HepG2 (cell line): Measurements from ENCODE around the gene LGR6. TPM values are rescaled to one million over a fixed set of nuclear protein-coding genes. Genes with fewer than 3 reads are reported as not detected.

Experiments
- ATAC-seq: fragments of 200-7000 bp; cut with Tn5 transposase; 3 replicates; pipeline ENCODE4 v1.9.1; 2020; ENCODE audit warnings: mild to moderate bottlenecking, moderate library complexity
- BruUV-seq: library from RNA; stranded (reverse); fragments of 400-500 nt; replicated peaks from 2 replicates; lab custom pipeline; 2021; lab: Mats Ljungman, UMichigan
- CTCF ChIA-PET: fragments of 300-600 bp; formaldehyde crosslinking; extraction: SDS; loops from one replicate; lab custom pipeline; 2021; ENCODE audit warnings: low total read pairs, inconsistent platforms, low intra/inter-chr PET ratio; lab: Yijun Ruan, JAX
- POLR2A ChIA-PET: fragments of 350-600 bp; sonication (Branson Sonifier 250); formaldehyde crosslinking; loops from one replicate; lab custom pipeline; 2020; ENCODE audit warnings: antibody characterized with exemption, inconsistent platforms; lab: Yijun Ruan, JAX
- DNase-seq: peaks from one replicate; pipeline ENCODE4 v3.0.0-alpha.2; 2015; ENCODE audit warnings: low spot score
- FAIRE-seq: peaks from 3 replicates; lab custom pipeline; 2011; peaks lifted over from hg19 to GRCh38; lab: Jason Lieb, UNC
- H2AFZ ChIP-seq: one replicate; pipeline ENCODE4 v1.6.1; 2011; ENCODE audit warnings: low read length, inconsistent platforms
- H3K27ac ChIP-seq: fragments of 300-600 bp; 3 replicates; pipeline ENCODE4 v1.8.0; 2011; ENCODE audit warnings: mixed run types, mild to moderate bottlenecking, mixed read lengths, low read length, inconsistent platforms; ENCODE audit not compliant: insufficient read depth; ENCODE audit errors: extremely low read length
- H3K27me3 ChIP-seq, 2 experiments: fragments of 200-600 bp in 1 of 2; 2 replicates in 1 of 2; 3 replicates in 1 of 2; pipeline versions ENCODE4 v1.6.0 to v1.8.0; 2011; ENCODE audit warnings: low read length in 2 of 2, mild to moderate bottlenecking in 2 of 2, moderate library complexity in 2 of 2, inconsistent platforms in 1 of 2; ENCODE audit not compliant: insufficient read depth in 2 of 2, control insufficient read depth in 1 of 2
- H3K36me3 ChIP-seq, 2 experiments: fragments of 200-600 bp in 1 of 2; replicated peaks in 1 of 2; 2 replicates in 1 of 2; 3 replicates in 1 of 2; pipeline versions ENCODE4 v1.5.1 to v1.8.0; 2011; ENCODE audit warnings: low read length in 2 of 2, inconsistent platforms in 1 of 2; ENCODE audit not compliant: insufficient read depth in 2 of 2, control insufficient read depth in 1 of 2
- H3K4me1 ChIP-seq: 2 replicates; pipeline ENCODE4 v1.5.1; 2012; ENCODE audit warnings: low read length, inconsistent platforms; ENCODE audit not compliant: insufficient read depth
- H3K4me2 ChIP-seq: 2 replicates; pipeline ENCODE4 v1.6.0; 2011; ENCODE audit warnings: low read depth, low read length, inconsistent platforms
- H3K4me3 ChIP-seq, 3 experiments: fragments of 200-600 bp in 1 of 3; sonication (generic), shearing (Covaris generic) in 1 of 3; replicated peaks in 1 of 3; 2 replicates each; pipeline ENCODE4 v1.5.1; 2011 to 2016; ENCODE audit warnings: low read length in 3 of 3, inconsistent platforms in 2 of 3, low read depth in 2 of 3, mild to moderate bottlenecking in 2 of 3, control low read depth in 1 of 3, mixed read lengths in 1 of 3; ENCODE audit not compliant: insufficient read depth in 1 of 3
- H3K79me2 ChIP-seq: one replicate; pipeline ENCODE4 v1.6.1; 2011; ENCODE audit warnings: low read length, inconsistent platforms; ENCODE audit not compliant: insufficient read depth
- H3K9ac ChIP-seq: 2 replicates; pipeline ENCODE4 v1.6.0; 2011; ENCODE audit warnings: mild to moderate bottlenecking, low read depth, low read length, inconsistent platforms; ENCODE audit not compliant: insufficient read depth
- H3K9me3 ChIP-seq: 2 replicates; pipeline ENCODE4 v1.5.1; 2012; ENCODE audit warnings: mild to moderate bottlenecking, low read length
- H4K20me1 ChIP-seq: 2 replicates; pipeline ENCODE4 v1.6.0; 2011; ENCODE audit warnings: inconsistent platforms, mild to moderate bottlenecking, low read length, moderate library complexity; ENCODE audit not compliant: insufficient read depth
- CREBL2 ChIP-seq: sonication (generic); formaldehyde crosslinking; IDR thresholded peaks from 2 replicates; pipeline ENCODE4 v1.8.1; 2023; ENCODE audit warnings: missing genetic modification reagents, mild to moderate bottlenecking, borderline replicate concordance
- FOXA1 ChIP-seq, 2 experiments: fragments of 450-650 bp in 1 of 2; sonication (generic) in 1 of 2; formaldehyde crosslinking in 1 of 2; IDR thresholded peaks; 2 replicates each; pipeline versions ENCODE4 v1.4.0 to v1.6.1; 2016 to 2020; ENCODE audit warnings: missing genetic modification reagents in 1 of 2
- HMG20A ChIP-seq: IDR thresholded peaks from 2 replicates; pipeline ENCODE4 v1.6.1; 2016; ENCODE audit warnings: borderline replicate concordance
- MAZ ChIP-seq, 2 experiments: sonication (generic) in 1 of 2; formaldehyde crosslinking in 1 of 2; IDR thresholded peaks; 2 replicates each; pipeline versions ENCODE4 v1.5.0 to v1.6.1; 2012 to 2020; ENCODE audit warnings: low read depth in 2 of 2, mild to moderate bottlenecking in 2 of 2, borderline replicate concordance in 1 of 2, improper control_type of control experiment in 1 of 2, low read length in 1 of 2, missing genetic modification reagents in 1 of 2, moderate library complexity in 1 of 2
- MLX ChIP-seq: IDR thresholded peaks from 2 replicates; pipeline ENCODE4 v1.6.1; 2016
- RORA ChIP-seq: sonication (generic); formaldehyde crosslinking; IDR thresholded peaks from 2 replicates; pipeline ENCODE4 v1.5.0; 2020; ENCODE audit warnings: mild to moderate bottlenecking, missing genetic modification reagents, moderate library complexity
- TEAD3 ChIP-seq: optimal IDR thresholded peaks from 2 replicates; pipeline ENCODE3; 2016; ENCODE audit warnings: borderline replicate concordance
- TMF1 ChIP-seq: sonication (generic); formaldehyde crosslinking; IDR thresholded peaks from 2 replicates; pipeline ENCODE4 v1.8.1; 2022; ENCODE audit warnings: low read depth, missing genetic modification reagents
- TOE1 ChIP-seq: sonication (generic); formaldehyde crosslinking; IDR thresholded peaks from 2 replicates; pipeline ENCODE4 v1.4.0; 2020; ENCODE audit warnings: mild to moderate bottlenecking, missing genetic modification reagents
- ZFP62 ChIP-seq: sonication (generic); formaldehyde crosslinking; IDR thresholded peaks from 2 replicates; pipeline ENCODE4 v1.4.0; 2020; ENCODE audit warnings: missing genetic modification reagents
- ZHX2 ChIP-seq, 2 experiments: sonication (generic) in 1 of 2; formaldehyde crosslinking in 1 of 2; IDR thresholded peaks; 2 replicates each; pipeline versions ENCODE4 v1.6.1 to v1.9.0; 2014 to 2022; ENCODE audit warnings: antibody characterized with exemption in 1 of 2, borderline replicate concordance in 1 of 2, inconsistent platforms in 1 of 2, low read depth in 1 of 2, missing genetic modification reagents in 1 of 2
- ZNF232 ChIP-seq: sonication (generic); formaldehyde crosslinking; IDR thresholded peaks from 2 replicates; pipeline ENCODE4 v1.4.0; 2020; ENCODE audit warnings: missing genetic modification reagents, borderline replicate concordance
- ZNF704 ChIP-seq: sonication (generic); formaldehyde crosslinking; IDR thresholded peaks from 2 replicates; pipeline ENCODE4 v1.8.1; 2023; ENCODE audit warnings: mild to moderate bottlenecking, inconsistent platforms, moderate library complexity, missing genetic modification reagents, borderline replicate concordance
- ZNF747 ChIP-seq: sonication (generic); formaldehyde crosslinking; IDR thresholded peaks from 2 replicates; pipeline ENCODE4 v1.8.1; 2023; ENCODE audit warnings: missing genetic modification reagents, mild to moderate bottlenecking, borderline replicate concordance
- ZSCAN31 ChIP-seq: sonication (generic); formaldehyde crosslinking; IDR thresholded peaks from 2 replicates; pipeline ENCODE4 v1.5.0; 2020; ENCODE audit warnings: low read depth, mild to moderate bottlenecking, missing genetic modification reagents
- WGBS: methylation state at CpG from one replicate; pipeline ENCODE4 v1.1.6; 2017; ENCODE audit warnings: low lambda C conversion rate; 5-methylcytosine and 5-hydroxymethylcytosine counted together
- in situ Hi-C: cut with HindIII; loops from 2 replicates; pipeline ENCODE4 v1.10.0; 2017; ENCODE audit warnings: low pct_unique_long_range_greater_than_20kb; ENCODE audit not compliant: extremely low pct_ligation_motif_present
- intact Hi-C: fragments of 100-400 bp; cut with micrococcal nuclease; formaldehyde crosslinking; loops from one replicate; pipeline ENCODE4 v1.10.0; 2022; ENCODE audit not compliant: unreplicated experiment
- polyA plus RNA-seq, 8 experiments: library from polyadenylated mRNA; depleted of rRNA in 3 of 8; stranded (reverse) in 7 of 8; unstranded in 1 of 8; fragments of >200 nt; fragmentation: Illumina TruSeq in 4 of 8; extraction: Trizol in 4 of 8; gene quantifications; 2 replicates each; pipeline versions ENCODE4 v1.2.1 to v1.2.3, GENCODE V29; 2011 to 2016; ENCODE audit warnings: low read depth in 4 of 8, missing spikeins in 1 of 8, mixed read lengths in 1 of 8; ENCODE audit not compliant: insufficient read depth in 1 of 8
- total RNA-seq, 5 experiments: library from RNA; depleted of rRNA; stranded (reverse); fragments of >200 nt; fragmentation: Illumina TruSeq; extraction: Trizol; gene quantifications; 2 replicates each; pipeline ENCODE4 v1.2.3, GENCODE V29; 2016; ENCODE audit warnings: low read depth in 1 of 5

LGR6 gene
- total and polyA plus RNA-seq, 2 of the 13 experiments (the other 11 are each of a cell fraction or from before 2014, with no cell fraction given) = 0.07 TPM; not detected in 1

- CTCF ChIA-PET = no interaction called here
- FAIRE-seq = no peak
Measured at GRCh38 chr1:202210969-202211368, 17.4 kb downstream of the LGR6 start.

More at GRCh38 chr1:202210969-202211368, 17.4 kb downstream of the LGR6 start:
- Histone ChIP-seq H3K36me3 (no peaks in the 10 kb centered on the region), H3K4me3 (no peak overlapping the region), H2AFZ (no peak overlapping the region), H3K27ac (no peak overlapping the region), H3K4me1 (peaks cover 6% of the 10 kb centered on the region; the same call in 1 of the 2 replicates), H4K20me1 (no peaks in the 10 kb centered on the region), H3K4me2 (no peak overlapping the region), H3K79me2 (no peaks in the 10 kb centered on the region), H3K9ac (no peak overlapping the region), H3K27me3 (peaks cover 1 to 40% of the 10 kb centered on the region in 2 experiments; a peak in 4 of 5 replicates), H3K9me3 (no peaks in the 10 kb centered on the region)
- POLR2A ChIA-PET = no interaction called here
- no peak for DNase-seq
- in situ Hi-C loops (no loop called here), intact Hi-C loops (no loop called here)
- 86% methylated on average over 1 of the region's 1 CpG for WGBS
- BruUV-seq = no TSS peak
- no peak for ATAC-seq
- TF ChIP-seq ZNF232 (CRISPR knock-in tag) = no peak
- TF ChIP-seq MAZ (IDR thresholded peaks at IDR 0.05; ENCODE audit: borderline replicate concordance, low read depth, low read length) = no peak
- no peak for TF ChIP-seq MAZ (CRISPR knock-in tag; IDR thresholded peaks at IDR 0.05; ENCODE audit: low read depth)
- no peak for TF ChIP-seq ZFP62 (CRISPR knock-in tag)
- no peak for TF ChIP-seq TOE1 (CRISPR knock-in tag)
- TF ChIP-seq ZSCAN31 = no peak
- no peak for TF ChIP-seq TEAD3
- no peak for TF ChIP-seq MLX (CRISPR knock-in tag)
- TF ChIP-seq FOXA1 (IDR thresholded peaks at IDR 0.05) = no peak
- TF ChIP-seq FOXA1 (CRISPR knock-in tag; IDR thresholded peaks at IDR 0.05) = no peak
- no peak for TF ChIP-seq RORA (CRISPR knock-in tag)
- no peak for TF ChIP-seq TMF1 (CRISPR knock-in tag)
- TF ChIP-seq CREBL2 (CRISPR knock-in tag) = no peak
- TF ChIP-seq ZNF704 (CRISPR knock-in tag) = no peak
- TF ChIP-seq ZHX2 (IDR thresholded peaks at IDR 0.05; ENCODE audit: low read depth) = no peak
- TF ChIP-seq ZHX2 (CRISPR knock-in tag; IDR thresholded peaks at IDR 0.05; ENCODE audit: borderline replicate concordance) = no peak
- no peak for TF ChIP-seq ZNF747 (CRISPR knock-in tag)
- TF ChIP-seq HMG20A (CRISPR knock-in tag) = no peak
